Measurements from ENCODE around the gene CDC42BPA.

DNA sequence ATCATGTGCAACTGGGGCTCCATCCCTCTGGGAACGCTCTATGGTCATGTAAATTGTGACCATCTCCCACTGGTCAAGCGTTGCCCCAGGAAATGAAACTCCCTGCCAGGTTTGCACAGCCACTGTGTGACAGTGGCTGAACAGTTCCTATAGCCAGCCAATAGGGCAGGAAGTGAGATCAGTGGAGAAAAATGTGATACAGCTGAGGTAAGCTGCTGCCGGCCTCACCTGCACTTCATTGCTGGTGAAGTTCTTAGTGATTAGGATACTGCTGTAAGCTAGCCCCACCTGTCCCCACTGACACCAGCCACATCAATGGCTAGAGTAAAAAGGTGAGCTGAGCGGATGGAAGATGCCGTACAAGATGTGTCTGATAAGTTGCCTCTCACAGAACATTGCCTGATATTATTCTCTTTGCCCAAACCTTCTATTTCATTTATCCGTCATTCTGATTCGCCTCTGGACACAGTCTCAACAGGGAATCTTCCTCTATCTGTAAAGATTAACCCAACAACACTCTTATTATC is 38.4 kb upstream of the CDC42BPA start:
- TF ChIP-seq GATA2 (IDR thresholded peaks at IDR 0.05; ENCODE audit: low read depth, low read length) (no peak), GATA3 (IDR thresholded peaks at IDR 0.05; ENCODE audit: low read depth, low read length) (no peak)

All from SH-SY5Y (cell line).